ENCODE results near the gene CDC42EP2.

CDC42EP2 gene

DNA sequence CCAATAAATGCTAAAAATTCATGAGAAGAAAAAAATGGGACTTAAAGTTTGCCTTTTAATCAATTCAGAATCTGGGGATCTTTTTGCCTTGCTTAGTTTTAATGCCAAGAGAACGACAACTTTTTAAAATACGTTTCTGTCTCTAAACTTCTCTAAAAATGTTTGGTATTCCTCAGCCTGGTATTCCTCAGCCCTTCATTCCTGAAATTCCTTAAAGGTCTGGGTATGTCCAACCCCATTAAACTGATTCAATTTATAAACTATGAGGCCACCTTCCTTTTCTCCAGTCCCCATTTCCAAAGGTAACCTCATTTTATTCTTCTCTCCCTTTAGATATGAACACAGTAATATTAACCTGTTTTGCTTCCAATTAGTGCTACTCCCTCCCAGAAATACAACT lies 36.3 kb upstream of the CDC42EP2 start:
- TF ChIP-seq, protein P1, sequence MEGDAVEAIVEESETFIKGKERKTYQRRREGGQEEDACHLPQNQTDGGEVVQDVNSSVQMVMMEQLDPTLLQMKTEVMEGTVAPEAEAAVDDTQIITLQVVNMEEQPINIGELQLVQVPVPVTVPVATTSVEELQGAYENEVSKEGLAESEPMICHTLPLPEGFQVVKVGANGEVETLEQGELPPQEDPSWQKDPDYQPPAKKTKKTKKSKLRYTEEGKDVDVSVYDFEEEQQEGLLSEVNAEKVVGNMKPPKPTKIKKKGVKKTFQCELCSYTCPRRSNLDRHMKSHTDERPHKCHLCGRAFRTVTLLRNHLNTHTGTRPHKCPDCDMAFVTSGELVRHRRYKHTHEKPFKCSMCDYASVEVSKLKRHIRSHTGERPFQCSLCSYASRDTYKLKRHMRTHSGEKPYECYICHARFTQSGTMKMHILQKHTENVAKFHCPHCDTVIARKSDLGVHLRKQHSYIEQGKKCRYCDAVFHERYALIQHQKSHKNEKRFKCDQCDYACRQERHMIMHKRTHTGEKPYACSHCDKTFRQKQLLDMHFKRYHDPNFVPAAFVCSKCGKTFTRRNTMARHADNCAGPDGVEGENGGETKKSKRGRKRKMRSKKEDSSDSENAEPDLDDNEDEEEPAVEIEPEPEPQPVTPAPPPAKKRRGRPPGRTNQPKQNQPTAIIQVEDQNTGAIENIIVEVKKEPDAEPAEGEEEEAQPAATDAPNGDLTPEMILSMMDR (IDR thresholded peaks at IDR 0.05; ENCODE audit: low read depth, low read length, missing control alignments), result no peak
- H3K4me3 ChIP-seq (ENCODE audit: low read depth, low read length), result no peak overlapping the region
- in situ Hi-C loops (cut with HindIII; ENCODE audit: low sequenced_read_pairs), result loop anchor here (5.0 kb wide), 1 partner anchor 66 kb away; no protein-coding TSS in a partner anchor
- no peak for DNase-seq (ENCODE audit: low read depth)

DNA sequence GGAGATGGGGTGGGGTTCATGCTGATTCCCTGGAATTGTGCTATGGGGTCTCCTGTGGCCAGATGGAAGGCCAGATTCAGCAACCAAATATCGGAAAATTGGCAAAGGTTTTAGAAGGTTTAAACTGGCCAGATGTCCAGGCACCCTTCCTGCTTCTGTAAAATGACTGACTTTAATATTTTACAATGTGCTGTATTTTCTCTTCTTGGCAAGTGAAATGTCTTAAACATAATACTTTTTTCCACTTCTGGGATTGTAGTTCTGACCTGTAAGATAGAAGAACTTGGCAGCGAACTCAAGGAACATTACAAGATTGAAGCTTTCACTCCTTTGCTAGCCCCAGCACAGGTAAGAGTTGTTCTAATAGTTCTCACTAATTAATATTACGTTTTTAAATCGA lies 35.4 kb upstream of the CDC42EP2 start:
- no peak overlapping the region for H3K4me3 ChIP-seq (ENCODE audit: low read depth, low read length)
- in situ Hi-C loops (cut with HindIII; ENCODE audit: low sequenced_read_pairs), result loop anchor here (5.0 kb wide), 1 partner anchor 67 kb away; no protein-coding TSS in a partner anchor
- TF ChIP-seq, protein P1 (IDR thresholded peaks at IDR 0.05; ENCODE audit: low read depth, low read length, missing control alignments), result no peak
- DNase-seq (ENCODE audit: low read depth), result no peak

DNA sequence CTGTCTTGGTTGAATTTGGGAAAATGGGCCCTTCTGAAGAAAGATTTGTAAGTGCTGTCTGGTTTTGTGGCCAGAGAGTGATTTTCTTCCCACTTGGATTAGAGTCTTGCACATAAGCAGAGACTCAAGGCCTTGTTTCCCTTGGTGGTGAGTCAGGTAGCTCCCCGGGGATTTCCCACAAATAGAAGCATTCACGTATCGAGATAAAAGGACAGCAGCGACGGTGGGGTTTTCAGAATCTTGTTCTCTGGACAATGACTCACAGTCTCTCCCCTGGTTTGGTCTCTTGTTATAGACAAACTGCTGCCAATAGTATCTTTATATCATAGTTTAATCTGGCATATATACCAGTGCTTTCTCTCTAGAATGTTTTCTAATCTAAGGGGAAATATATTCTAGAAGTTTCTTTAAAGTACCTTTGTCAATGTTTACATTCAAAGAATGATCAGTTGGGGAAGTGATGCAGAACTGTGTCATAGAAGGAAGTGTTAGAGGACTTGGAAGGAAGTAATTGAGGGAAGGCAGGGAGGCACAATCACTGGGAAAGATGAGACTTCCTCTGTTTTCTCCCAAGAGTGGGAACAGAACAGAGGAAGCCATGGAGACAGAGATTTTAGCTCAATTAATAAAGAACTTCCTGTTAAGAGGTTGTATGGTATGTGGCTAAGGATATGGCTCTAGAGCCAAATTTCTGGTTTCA lies 34.8 kb upstream of the CDC42EP2 start:
- in situ Hi-C loops (cut with HindIII; ENCODE audit: low sequenced_read_pairs), result loop anchor here (5.0 kb wide), 1 partner anchor 68 kb away; no protein-coding TSS in a partner anchor
- peak; percentile 96 for DNase-seq (ENCODE audit: low read depth)
- TF ChIP-seq, protein P1 (IDR thresholded peaks at IDR 0.05; ENCODE audit: low read depth, low read length, missing control alignments), result no peak
- no peak overlapping the region for H3K4me3 ChIP-seq (ENCODE audit: low read depth, low read length)

DNA sequence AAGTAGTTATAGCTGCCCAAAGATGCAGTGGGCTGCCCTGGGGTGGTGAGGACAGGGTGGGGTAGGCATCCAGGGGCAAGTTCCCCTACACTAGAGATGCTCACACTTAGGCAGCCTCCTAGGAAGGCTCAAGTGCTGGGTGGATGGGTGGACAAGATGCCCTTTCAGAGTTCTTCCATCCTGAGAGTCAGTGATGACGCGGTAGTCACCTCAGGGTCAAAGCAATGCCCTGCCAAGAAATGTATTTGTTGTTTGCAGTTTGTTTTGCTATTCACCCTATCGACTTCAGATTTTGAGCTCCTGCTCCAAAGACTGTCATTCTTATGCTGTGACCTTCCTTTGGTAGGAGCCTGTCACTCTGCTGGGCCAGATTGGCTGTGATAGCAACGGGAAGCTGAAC lies 34.0 kb upstream of the CDC42EP2 start:
- H3K4me3 ChIP-seq (ENCODE audit: low read depth, low read length), result no peak overlapping the region
- TF ChIP-seq, protein P1 (IDR thresholded peaks at IDR 0.05; ENCODE audit: low read depth, low read length, missing control alignments), result no peak
- in situ Hi-C loops (cut with HindIII; ENCODE audit: low sequenced_read_pairs), result no loop called here
- DNase-seq (ENCODE audit: low read depth), result no peak

DNA sequence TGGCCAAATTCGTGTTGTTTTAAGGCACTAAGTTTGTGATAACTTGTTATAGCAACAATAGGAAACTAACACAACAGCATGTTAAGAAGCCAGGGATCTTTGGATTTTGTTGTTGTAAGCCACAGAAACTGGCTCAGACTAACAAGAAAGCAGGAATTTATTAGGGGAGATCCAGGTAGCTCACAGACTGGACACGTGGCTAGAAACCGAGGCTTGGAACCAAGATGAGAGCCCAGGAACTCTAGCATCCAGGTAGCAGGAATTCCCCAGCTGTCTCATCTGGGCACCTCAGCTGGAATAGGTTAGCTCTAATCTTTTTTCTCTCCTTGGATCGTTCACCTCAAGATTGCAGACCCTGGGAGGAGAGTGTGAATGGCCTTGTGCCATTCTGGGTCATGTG lies 28.0 kb upstream of the CDC42EP2 start:
- in situ Hi-C loops (cut with HindIII; ENCODE audit: low sequenced_read_pairs), result no loop called here
- H3K4me3 ChIP-seq (ENCODE audit: low read depth, low read length), result no peak overlapping the region

DNA sequence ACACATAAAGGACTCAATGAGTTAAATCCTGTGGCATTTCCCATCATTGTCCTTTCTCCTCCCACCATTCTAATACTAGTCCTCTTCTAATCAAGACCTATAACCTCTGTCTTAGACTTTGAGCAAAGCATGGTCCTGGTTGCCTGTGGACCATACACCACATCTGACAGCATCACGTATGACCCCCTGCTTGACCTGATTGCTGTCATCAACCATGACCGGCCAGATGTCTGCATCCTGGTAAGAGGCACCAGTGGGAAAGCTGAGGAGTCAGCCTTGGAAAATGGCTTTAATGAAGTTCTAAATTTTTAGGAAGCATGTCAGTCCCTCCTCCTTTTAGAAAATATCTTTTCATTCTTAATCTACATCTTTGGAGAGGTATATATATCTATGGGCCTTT lies 27.1 kb upstream of the CDC42EP2 start:
- TF ChIP-seq, protein P1 (IDR thresholded peaks at IDR 0.05; ENCODE audit: low read depth, low read length, missing control alignments), result no peak
- in situ Hi-C loops (cut with HindIII; ENCODE audit: low sequenced_read_pairs), result no loop called here

More for the DNA sequence above, 28.0 kb upstream of the CDC42EP2 start:
- no peak for DNase-seq (ENCODE audit: low read depth)
- TF ChIP-seq, protein P1 (IDR thresholded peaks at IDR 0.05; ENCODE audit: low read depth, low read length, missing control alignments), result no peak

More for the DNA sequence above, 27.1 kb upstream of the CDC42EP2 start:
- no peak for DNase-seq (ENCODE audit: low read depth)
- H3K4me3 ChIP-seq (ENCODE audit: low read depth, low read length), result no peak overlapping the region
